ENCODE results near the gene KPNA5. TPM values are rescaled to one million over a fixed set of nuclear protein-coding genes. Genes with fewer than 3 reads are reported as not detected.
"Not testable (repeated sequence)": the region's sequence is repeated elsewhere in the genome, so short reads cannot be mapped to it uniquely, and the experiment has no call there.

KPNA5 gene
- total and polyA plus RNA-seq, 11 donors: 1.6 to 12.5 (median 7.7) TPM

GRCh38 chr6:116695401-116695800 lies 14.4 kb downstream of the KPNA5 start:
- intact Hi-C loops (cut with DNase I): no loop called here
- H3K27me3 ChIP-seq: no peaks in the 10 kb centered on the region
- H3K9me3 ChIP-seq: no peaks in the 10 kb centered on the region
- WGBS, 4 donors: 73 to 82% (median 74%) methylated on average over 2 of the region's 2 CpGs
- DNase-seq (no peak), ATAC-seq (no peak)
- peaks cover 0 to 24% (median 0%) of the 10 kb centered on the region in 12 donors for H3K4me1 ChIP-seq
- peak overlapping the region in 1 of 12 donors; percentile 23 for H3K27ac ChIP-seq
- H3K36me3 ChIP-seq: peaks cover 0 to 62% (median 25%) of the 10 kb centered on the region in 9 donors
- TF ChIP-seq, protein P1, sequence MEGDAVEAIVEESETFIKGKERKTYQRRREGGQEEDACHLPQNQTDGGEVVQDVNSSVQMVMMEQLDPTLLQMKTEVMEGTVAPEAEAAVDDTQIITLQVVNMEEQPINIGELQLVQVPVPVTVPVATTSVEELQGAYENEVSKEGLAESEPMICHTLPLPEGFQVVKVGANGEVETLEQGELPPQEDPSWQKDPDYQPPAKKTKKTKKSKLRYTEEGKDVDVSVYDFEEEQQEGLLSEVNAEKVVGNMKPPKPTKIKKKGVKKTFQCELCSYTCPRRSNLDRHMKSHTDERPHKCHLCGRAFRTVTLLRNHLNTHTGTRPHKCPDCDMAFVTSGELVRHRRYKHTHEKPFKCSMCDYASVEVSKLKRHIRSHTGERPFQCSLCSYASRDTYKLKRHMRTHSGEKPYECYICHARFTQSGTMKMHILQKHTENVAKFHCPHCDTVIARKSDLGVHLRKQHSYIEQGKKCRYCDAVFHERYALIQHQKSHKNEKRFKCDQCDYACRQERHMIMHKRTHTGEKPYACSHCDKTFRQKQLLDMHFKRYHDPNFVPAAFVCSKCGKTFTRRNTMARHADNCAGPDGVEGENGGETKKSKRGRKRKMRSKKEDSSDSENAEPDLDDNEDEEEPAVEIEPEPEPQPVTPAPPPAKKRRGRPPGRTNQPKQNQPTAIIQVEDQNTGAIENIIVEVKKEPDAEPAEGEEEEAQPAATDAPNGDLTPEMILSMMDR (IDR thresholded peaks at IDR 0.05): no peak
- no peak for TF ChIP-seq POLR2A (IDR thresholded peaks at IDR 0.05)
- peak overlapping the region in 1 of 12 donors; percentile 10 for H3K4me3 ChIP-seq

DNA sequence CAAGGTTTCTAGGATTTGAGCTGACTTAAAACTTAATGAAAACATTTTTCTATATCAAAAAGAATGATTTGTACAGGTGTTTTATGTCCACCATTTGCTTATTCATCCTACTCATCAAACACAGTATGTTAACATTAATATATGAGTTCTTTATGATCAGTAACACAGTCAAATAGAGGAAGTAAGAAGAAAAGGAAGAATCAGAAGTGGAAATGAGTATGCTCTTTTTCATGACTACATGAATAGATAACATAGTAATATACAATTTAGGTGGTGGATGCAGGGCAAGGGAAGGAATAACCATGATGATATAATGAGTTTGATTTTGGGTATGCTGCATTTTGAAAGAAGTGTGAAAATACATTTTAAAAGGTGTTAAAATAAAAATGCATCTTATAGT lies 16.5 kb downstream of the KPNA5 start:
- ATAC-seq (no peak), DNase-seq (no peak)
- TF ChIP-seq, protein P1 (IDR thresholded peaks at IDR 0.05): no peak
- no peak for TF ChIP-seq POLR2A (IDR thresholded peaks at IDR 0.05)
- Histone ChIP-seq H3K9me3 (no peaks in the 10 kb centered on the region), H3K4me1 (peaks cover 0 to 24% (median 2%) of the 10 kb centered on the region in 12 donors), H3K27me3 (no peaks in the 10 kb centered on the region), H3K4me3 (no peak overlapping the region), H3K36me3 (peaks cover 0 to 60% (median 29%) of the 10 kb centered on the region in 9 donors), H3K27ac (no peak overlapping the region)
- intact Hi-C loops (cut with DNase I): no loop called here

GRCh38 chr6:116703888-116704287 lies 22.9 kb downstream of the KPNA5 start:
- 96 to 100% (median 100%) methylated on average over 1 of the region's 1 CpG for WGBS, 4 donors
- H3K27me3 ChIP-seq; H3K27ac ChIP-seq; H3K9me3 ChIP-seq; intact Hi-C loops (cut with DNase I); DNase-seq; H3K4me3 ChIP-seq; H3K4me1 ChIP-seq; ATAC-seq: not testable (repeated sequence)
- H3K36me3 ChIP-seq: peaks cover 0 to 96% (median 69%) of the 10 kb centered on the region in 9 donors

- Histone ChIP-seq H3K27ac (no peak overlapping the region), H3K9me3 (no peaks in the 10 kb centered on the region), H3K36me3 (peaks cover 0 to 84% (median 62%) of the 10 kb centered on the region in 9 donors), H3K4me3 (no peak overlapping the region), H3K4me1 (peaks cover 0 to 5% (median 0%) of the 10 kb centered on the region in 12 donors), H3K27me3 (no peaks in the 10 kb centered on the region)
- 90 to 98% (median 97%) methylated on average over 1 of the region's 1 CpG for WGBS, 4 donors
- DNase-seq (no peak), ATAC-seq (no peak)
- TF ChIP-seq, protein P1 (IDR thresholded peaks at IDR 0.05): no peak
- no peak for TF ChIP-seq POLR2A (IDR thresholded peaks at IDR 0.05)
- intact Hi-C loops (cut with DNase I): no loop called here
These were observed 24.9 kb downstream of the KPNA5 start for GRCh38 chr6:116705917-116706316.

GRCh38 chr6:116714296-116714695 lies 33.3 kb downstream of the KPNA5 start:
- intact Hi-C loops (cut with DNase I): no loop called here
- ATAC-seq (no peak), DNase-seq (no peak)
- Histone ChIP-seq H3K4me3 (no peak overlapping the region), H3K4me1 (no peaks in the 10 kb centered on the region), H3K9me3 (peaks cover 0 to 12% (median 0%) of the 10 kb centered on the region in 12 donors), H3K27ac (no peak overlapping the region), H3K27me3 (no peaks in the 10 kb centered on the region), H3K36me3 (peaks cover 0 to 75% (median 60%) of the 10 kb centered on the region in 9 donors)
- WGBS, 4 donors: 97 to 100% (median 97%) methylated on average over 1 of the region's 1 CpG
- TF ChIP-seq, protein P1 (IDR thresholded peaks at IDR 0.05): no peak
- TF ChIP-seq POLR2A (IDR thresholded peaks at IDR 0.05): no peak
